ENCODE results near the gene GRK3.

GRCh38 chr22:25748140-25748539 is 183.7 kb downstream of the GRK3 start:
- TF ChIP-seq CTCF (IDR thresholded peaks at IDR 0.05) (no peak), POLR2A (IDR thresholded peaks at IDR 0.05) (no peak)
